ENCODE measurements around the gene PSMA5. TPM values are rescaled to one million over a fixed set of nuclear protein-coding genes. Genes with fewer than 3 reads are reported as not detected.

The PSMA5 gene
- total RNA-seq, 1 experiment from 2014 or later: 169 TPM

DNA sequence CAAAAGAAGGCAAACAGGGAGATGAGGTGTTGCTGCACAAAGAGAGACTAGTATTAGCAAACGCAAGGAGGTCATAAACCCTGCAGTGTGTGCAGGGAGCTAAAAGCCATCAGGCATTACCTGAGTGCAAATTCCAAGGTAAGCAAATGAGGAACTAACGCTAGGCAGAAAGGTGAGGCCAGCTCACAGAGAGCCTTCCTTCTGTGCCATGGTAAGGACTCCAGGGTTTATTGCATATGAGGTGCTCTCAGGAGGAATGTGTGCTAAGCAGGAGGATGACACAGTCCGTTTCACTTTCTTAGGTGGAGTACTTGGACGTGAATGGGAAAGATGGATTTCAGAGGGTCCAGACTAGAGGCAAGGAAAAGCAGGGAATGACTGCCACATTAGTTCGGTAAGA, 74.8 kb downstream of the PSMA5 start:
- H3K9me3 ChIP-seq (ENCODE audit: control insufficient read depth in 1 of 2, insufficient read depth in 1 of 2, low read depth in 1 of 2, low read length in 2 of 2): no peaks in the 10 kb centered on the region

DNA sequence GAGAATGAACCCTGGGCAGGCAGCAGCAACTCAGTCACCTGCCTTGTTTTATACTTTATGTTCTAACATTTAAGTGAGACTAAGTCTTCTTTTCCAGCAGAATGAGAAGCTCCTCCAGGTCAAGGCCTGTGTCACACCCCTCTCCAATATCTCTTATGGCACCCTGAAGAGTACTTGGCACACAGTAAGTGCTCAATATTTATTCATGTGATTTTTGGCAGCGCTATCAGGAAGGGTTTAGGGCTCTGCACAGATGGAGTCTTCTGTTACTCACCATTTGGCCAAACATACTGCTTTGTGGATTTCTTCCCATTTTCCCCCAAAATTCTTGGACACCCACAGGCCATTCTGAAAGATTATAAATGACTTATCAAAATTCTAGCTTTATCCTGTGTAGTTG, 75.6 kb downstream of the PSMA5 start:
- H3K4me1 ChIP-seq (ENCODE audit: control insufficient read depth in 1 of 2, insufficient read depth in 2 of 2, low read length in 2 of 2): no peaks in the 10 kb centered on the region
- H3K9me2 ChIP-seq (ENCODE audit: insufficient read depth): no peaks in the 10 kb centered on the region
- no peaks in the 10 kb centered on the region for H3K79me2 ChIP-seq (ENCODE audit: insufficient read depth, low read length)
- TF ChIP-seq, protein P1, sequence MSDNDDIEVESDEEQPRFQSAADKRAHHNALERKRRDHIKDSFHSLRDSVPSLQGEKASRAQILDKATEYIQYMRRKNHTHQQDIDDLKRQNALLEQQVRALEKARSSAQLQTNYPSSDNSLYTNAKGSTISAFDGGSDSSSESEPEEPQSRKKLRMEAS (IDR thresholded peaks at IDR 0.05): no peak
- TF ChIP-seq SRF (IDR thresholded peaks at IDR 0.05; ENCODE audit: low read depth) (no peak), CBX3 (IDR thresholded peaks at IDR 0.05; ENCODE audit: low read depth) (no peak), EZH2 (IDR thresholded peaks at IDR 0.05) (no peak), TCF7L2 (IDR thresholded peaks at IDR 0.05; ENCODE audit: borderline replicate concordance, extremely low read depth, insufficient read depth, insufficient read length) (no peak), JUND (IDR thresholded peaks at IDR 0.05) (no peak), FOSL1 (IDR thresholded peaks at IDR 0.05; ENCODE audit: low read depth) (no peak), YY1 (IDR thresholded peaks at IDR 0.05; ENCODE audit: extremely low read depth, insufficient replicate concordance, low read depth, low read length) (no peak)
- TF ChIP-seq, protein P2, sequence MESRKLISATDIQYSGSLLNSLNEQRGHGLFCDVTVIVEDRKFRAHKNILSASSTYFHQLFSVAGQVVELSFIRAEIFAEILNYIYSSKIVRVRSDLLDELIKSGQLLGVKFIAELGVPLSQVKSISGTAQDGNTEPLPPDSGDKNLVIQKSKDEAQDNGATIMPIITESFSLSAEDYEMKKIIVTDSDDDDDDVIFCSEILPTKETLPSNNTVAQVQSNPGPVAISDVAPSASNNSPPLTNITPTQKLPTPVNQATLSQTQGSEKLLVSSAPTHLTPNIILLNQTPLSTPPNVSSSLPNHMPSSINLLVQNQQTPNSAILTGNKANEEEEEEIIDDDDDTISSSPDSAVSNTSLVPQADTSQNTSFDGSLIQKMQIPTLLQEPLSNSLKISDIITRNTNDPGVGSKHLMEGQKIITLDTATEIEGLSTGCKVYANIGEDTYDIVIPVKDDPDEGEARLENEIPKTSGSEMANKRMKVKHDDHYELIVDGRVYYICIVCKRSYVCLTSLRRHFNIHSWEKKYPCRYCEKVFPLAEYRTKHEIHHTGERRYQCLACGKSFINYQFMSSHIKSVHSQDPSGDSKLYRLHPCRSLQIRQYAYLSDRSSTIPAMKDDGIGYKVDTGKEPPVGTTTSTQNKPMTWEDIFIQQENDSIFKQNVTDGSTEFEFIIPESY (IDR thresholded peaks at IDR 0.05; ENCODE audit: extremely low read depth, insufficient replicate concordance, low read length): no peak
- no peak overlapping the region for H3K9ac ChIP-seq (ENCODE audit: low read length)
- intact Hi-C loops (cut with micrococcal nuclease): no loop called here
- no peak overlapping the region for H3K4me3 ChIP-seq (replicated peaks in 1 of 2; ENCODE audit: low read depth in 1 of 2, low read length in 2 of 2)
- H3K27me3 ChIP-seq (ENCODE audit: insufficient read depth, low read length): no peaks in the 10 kb centered on the region
- no peak overlapping the region for H3K27ac ChIP-seq (ENCODE audit: low read depth, low read length)
- no TSS peak for BruUV-seq (replicated peaks)
- RAD21 ChIA-PET (ENCODE audit: low non-redundant PET in 1 of 2, low total read pairs in 2 of 2, uncharacterized antibody in 2 of 2, unreplicated experiment in 2 of 2): no interaction called here
- POLR2A ChIA-PET: no interaction called here
- no peak overlapping the region for H3K4me2 ChIP-seq (ENCODE audit: low read length)
- no peaks in the 10 kb centered on the region for H3K36me3 ChIP-seq (ENCODE audit: control insufficient read depth in 1 of 2, insufficient read depth in 2 of 2, low read length in 2 of 2)
- DNase-seq (ENCODE audit: low read depth, low spot score) (no peak), ATAC-seq (no peak)
- CTCF ChIA-PET: no interaction called here
- H2AFZ ChIP-seq (ENCODE audit: low read depth, low read length, poor library complexity, severe bottlenecking): no peak overlapping the region
- H3K9me3 ChIP-seq (ENCODE audit: control insufficient read depth in 1 of 2, insufficient read depth in 1 of 2, low read depth in 1 of 2, low read length in 2 of 2): no peaks in the 10 kb centered on the region
- no peaks in the 10 kb centered on the region for H4K20me1 ChIP-seq (ENCODE audit: insufficient read depth)

More for the DNA sequence above, 74.8 kb downstream of the PSMA5 start:
- RAD21 ChIA-PET (ENCODE audit: low non-redundant PET in 1 of 2, low total read pairs in 2 of 2, uncharacterized antibody in 2 of 2, unreplicated experiment in 2 of 2): no interaction called here
- no peak overlapping the region for H3K4me3 ChIP-seq (replicated peaks in 1 of 2; ENCODE audit: low read depth in 1 of 2, low read length in 2 of 2)
- no peak overlapping the region for H3K9ac ChIP-seq (ENCODE audit: low read length)
- H2AFZ ChIP-seq (ENCODE audit: low read depth, low read length, poor library complexity, severe bottlenecking): no peak overlapping the region
- H4K20me1 ChIP-seq (ENCODE audit: insufficient read depth): no peaks in the 10 kb centered on the region
- H3K4me1 ChIP-seq (ENCODE audit: control insufficient read depth in 1 of 2, insufficient read depth in 2 of 2, low read length in 2 of 2): no peaks in the 10 kb centered on the region
- TF ChIP-seq CBX3 (IDR thresholded peaks at IDR 0.05; ENCODE audit: low read depth) (no peak), YY1 (IDR thresholded peaks at IDR 0.05; ENCODE audit: extremely low read depth, insufficient replicate concordance, low read depth, low read length) (no peak), ZFX (IDR thresholded peaks at IDR 0.05) (no peak), SRF (IDR thresholded peaks at IDR 0.05; ENCODE audit: low read depth) (no peak), POLR2AphosphoS5 (IDR thresholded peaks at IDR 0.05; ENCODE audit: low read depth, low read length) (no peak), EZH2phosphoT487 (IDR thresholded peaks at IDR 0.05; ENCODE audit: borderline replicate concordance) (no peak), TCF7L2 (IDR thresholded peaks at IDR 0.05; ENCODE audit: borderline replicate concordance, extremely low read depth, insufficient read depth, insufficient read length) (no peak), FOSL1 (IDR thresholded peaks at IDR 0.05; ENCODE audit: low read depth) (no peak), SP1 (IDR thresholded peaks at IDR 0.05; ENCODE audit: low read depth) (no peak), JUND (IDR thresholded peaks at IDR 0.05) (no peak), SIN3A (IDR thresholded peaks at IDR 0.05; ENCODE audit: low read depth) (no peak), RAD21 (IDR thresholded peaks at IDR 0.05; ENCODE audit: low read depth) (no peak)
- TF ChIP-seq, protein P3, sequence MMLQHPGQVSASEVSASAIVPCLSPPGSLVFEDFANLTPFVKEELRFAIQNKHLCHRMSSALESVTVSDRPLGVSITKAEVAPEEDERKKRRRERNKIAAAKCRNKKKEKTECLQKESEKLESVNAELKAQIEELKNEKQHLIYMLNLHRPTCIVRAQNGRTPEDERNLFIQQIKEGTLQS (IDR thresholded peaks at IDR 0.05): no peak
- ATAC-seq: no peak
- POLR2A ChIA-PET: interaction anchor here (1.1 kb wide), 1 partner anchor 68 kb away, joined by 3 read pairs; the partner anchor contains the start of gene PSRC1
- no peak for DNase-seq (ENCODE audit: low read depth, low spot score)
- no peaks in the 10 kb centered on the region for H3K27me3 ChIP-seq (ENCODE audit: insufficient read depth, low read length)
- intact Hi-C loops (cut with micrococcal nuclease): no loop called here
- no peak overlapping the region for H3K4me2 ChIP-seq (ENCODE audit: low read length)
- H3K79me2 ChIP-seq (ENCODE audit: insufficient read depth, low read length): no peaks in the 10 kb centered on the region
- no TSS peak for BruUV-seq (replicated peaks)
- no peaks in the 10 kb centered on the region for H3K36me3 ChIP-seq (ENCODE audit: control insufficient read depth in 1 of 2, insufficient read depth in 2 of 2, low read length in 2 of 2)
- H3K9me2 ChIP-seq (ENCODE audit: insufficient read depth): no peaks in the 10 kb centered on the region
- CTCF ChIA-PET: interaction anchor here (0.8 kb wide), 1 partner anchor 139 kb away, joined by 3 read pairs; no protein-coding TSS in a partner anchor
- H3K27ac ChIP-seq (ENCODE audit: low read depth, low read length): no peak overlapping the region

All from HCT116 (cell line).